SK-N-SH treated with all-trans-retinoic acid at 6 μM for 48 hours (cell line): ENCODE measurements around the gene CNTROB.

ENCODE experiments used
- CSDC2 ChIP-seq: fragments of 250-450 bp; sonication (Bioruptor Pico); IDR thresholded peaks from 2 replicates; pipeline ENCODE4 v1.5.0; 2020; ENCODE audit warnings: mild to moderate bottlenecking, moderate library complexity
- OSR1 ChIP-seq: fragments of 250-450 bp; sonication (Bioruptor Pico); IDR thresholded peaks from 2 replicates; pipeline ENCODE4 v1.8.0; 2022; ENCODE audit warnings: moderate library complexity, mild to moderate bottlenecking, inconsistent platforms
- RARB ChIP-seq: fragments of 250-450 bp; sonication (Bioruptor Pico); IDR thresholded peaks from 2 replicates; pipeline ENCODE4 v1.8.0; 2021; ENCODE audit warnings: mild to moderate bottlenecking, moderate library complexity
- SNAI2 ChIP-seq: fragments of 250-450 bp; sonication (Bioruptor Pico); IDR thresholded peaks from 2 replicates; pipeline ENCODE4 v1.5.0; 2020; ENCODE audit warnings: mild to moderate bottlenecking, moderate library complexity
- TOX ChIP-seq: fragments of 250-450 bp; sonication (Bioruptor Pico); IDR thresholded peaks from 2 replicates; pipeline ENCODE4 v1.8.0; 2021; ENCODE audit warnings: mild to moderate bottlenecking, moderate library complexity, borderline replicate concordance
- ZFP3 ChIP-seq: fragments of 250-450 bp; sonication (Bioruptor Pico); IDR thresholded peaks from 2 replicates; pipeline ENCODE4 v1.5.0; 2020; ENCODE audit warnings: mild to moderate bottlenecking, moderate library complexity
- ZFP30 ChIP-seq: fragments of 450-650 bp; formaldehyde crosslinking; IDR thresholded peaks from 2 replicates; pipeline ENCODE4 v1.5.0; 2022; ENCODE audit warnings: mild to moderate bottlenecking, moderate library complexity
- ZNF70 ChIP-seq: fragments of 450-650 bp; formaldehyde crosslinking; IDR thresholded peaks from 2 replicates; pipeline ENCODE4 v1.5.0; 2020; ENCODE audit warnings: mild to moderate bottlenecking, moderate library complexity
- TF ChIP-seq, protein P1 (sequence below): fragments of 250-450 bp; sonication (Bioruptor Pico); IDR thresholded peaks from 2 replicates; pipeline ENCODE4 v1.8.0; 2020; ENCODE audit warnings: mild to moderate bottlenecking, moderate library complexity, borderline replicate concordance
- TF ChIP-seq, protein P2 (sequence below): fragments of 250-450 bp; sonication (Bioruptor Pico); IDR thresholded peaks from 2 replicates; pipeline ENCODE4 v1.5.1; 2020; ENCODE audit warnings: low read depth, mild to moderate bottlenecking, moderate library complexity
- TF ChIP-seq, protein P3 (sequence below): fragments of 250-450 bp; sonication (Bioruptor Pico); IDR thresholded peaks from 2 replicates; pipeline ENCODE4 v1.5.1; 2021; ENCODE audit warnings: mild to moderate bottlenecking, moderate library complexity

DNA sequence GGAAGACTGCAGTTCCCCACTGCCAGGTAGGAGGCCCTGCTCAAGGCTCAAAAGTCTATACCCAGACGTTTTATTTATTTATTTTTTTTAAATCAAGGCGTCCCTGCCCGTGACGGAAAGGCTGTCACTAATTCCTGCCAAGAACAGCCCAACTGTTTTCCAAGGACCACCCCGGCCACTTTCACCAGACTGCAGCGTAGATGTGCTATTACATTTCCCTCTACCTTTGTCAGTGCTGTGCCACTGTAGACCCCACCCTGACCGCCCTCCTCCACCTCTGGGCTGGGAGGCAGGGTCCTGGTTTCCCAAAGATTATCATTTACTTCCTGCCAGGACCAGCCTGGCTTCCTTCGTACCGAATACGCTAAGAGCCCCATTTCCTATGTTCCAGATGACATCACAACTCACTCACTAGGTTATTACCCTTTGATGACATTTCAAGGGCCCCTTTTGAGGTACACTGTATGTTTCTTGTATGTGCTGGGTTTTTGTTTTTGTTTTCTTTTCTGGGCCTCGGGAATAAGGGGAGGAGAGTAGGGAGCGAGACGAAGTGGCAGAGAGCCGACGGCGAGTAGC is 9.6 kb upstream of the CNTROB start:
- TF ChIP-seq, protein P1, sequence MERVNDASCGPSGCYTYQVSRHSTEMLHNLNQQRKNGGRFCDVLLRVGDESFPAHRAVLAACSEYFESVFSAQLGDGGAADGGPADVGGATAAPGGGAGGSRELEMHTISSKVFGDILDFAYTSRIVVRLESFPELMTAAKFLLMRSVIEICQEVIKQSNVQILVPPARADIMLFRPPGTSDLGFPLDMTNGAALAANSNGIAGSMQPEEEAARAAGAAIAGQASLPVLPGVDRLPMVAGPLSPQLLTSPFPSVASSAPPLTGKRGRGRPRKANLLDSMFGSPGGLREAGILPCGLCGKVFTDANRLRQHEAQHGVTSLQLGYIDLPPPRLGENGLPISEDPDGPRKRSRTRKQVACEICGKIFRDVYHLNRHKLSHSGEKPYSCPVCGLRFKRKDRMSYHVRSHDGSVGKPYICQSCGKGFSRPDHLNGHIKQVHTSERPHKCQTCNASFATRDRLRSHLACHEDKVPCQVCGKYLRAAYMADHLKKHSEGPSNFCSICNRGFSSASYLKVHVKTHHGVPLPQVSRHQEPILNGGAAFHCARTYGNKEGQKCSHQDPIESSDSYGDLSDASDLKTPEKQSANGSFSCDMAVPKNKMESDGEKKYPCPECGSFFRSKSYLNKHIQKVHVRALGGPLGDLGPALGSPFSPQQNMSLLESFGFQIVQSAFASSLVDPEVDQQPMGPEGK (CRISPR knock-in tag) = no peak
- TF ChIP-seq ZNF70 (CRISPR knock-in tag) = no peak
- TF ChIP-seq, protein P2, sequence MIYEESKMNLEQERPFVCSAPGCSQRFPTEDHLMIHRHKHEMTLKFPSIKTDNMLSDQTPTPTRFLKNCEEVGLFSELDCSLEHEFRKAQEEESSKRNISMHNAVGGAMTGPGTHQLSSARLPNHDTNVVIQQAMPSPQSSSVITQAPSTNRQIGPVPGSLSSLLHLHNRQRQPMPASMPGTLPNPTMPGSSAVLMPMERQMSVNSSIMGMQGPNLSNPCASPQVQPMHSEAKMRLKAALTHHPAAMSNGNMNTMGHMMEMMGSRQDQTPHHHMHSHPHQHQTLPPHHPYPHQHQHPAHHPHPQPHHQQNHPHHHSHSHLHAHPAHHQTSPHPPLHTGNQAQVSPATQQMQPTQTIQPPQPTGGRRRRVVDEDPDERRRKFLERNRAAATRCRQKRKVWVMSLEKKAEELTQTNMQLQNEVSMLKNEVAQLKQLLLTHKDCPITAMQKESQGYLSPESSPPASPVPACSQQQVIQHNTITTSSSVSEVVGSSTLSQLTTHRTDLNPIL = no peak
- no peak for TF ChIP-seq TOX (CRISPR knock-in tag)
- no peak for TF ChIP-seq ZFP30 (CRISPR knock-in tag)
- no peak for TF ChIP-seq OSR1 (CRISPR knock-in tag)
- TF ChIP-seq SNAI2 (CRISPR knock-in tag) = no peak
- TF ChIP-seq ZFP3 (CRISPR knock-in tag) = no peak
- TF ChIP-seq CSDC2 = no peak
- TF ChIP-seq, protein P3, sequence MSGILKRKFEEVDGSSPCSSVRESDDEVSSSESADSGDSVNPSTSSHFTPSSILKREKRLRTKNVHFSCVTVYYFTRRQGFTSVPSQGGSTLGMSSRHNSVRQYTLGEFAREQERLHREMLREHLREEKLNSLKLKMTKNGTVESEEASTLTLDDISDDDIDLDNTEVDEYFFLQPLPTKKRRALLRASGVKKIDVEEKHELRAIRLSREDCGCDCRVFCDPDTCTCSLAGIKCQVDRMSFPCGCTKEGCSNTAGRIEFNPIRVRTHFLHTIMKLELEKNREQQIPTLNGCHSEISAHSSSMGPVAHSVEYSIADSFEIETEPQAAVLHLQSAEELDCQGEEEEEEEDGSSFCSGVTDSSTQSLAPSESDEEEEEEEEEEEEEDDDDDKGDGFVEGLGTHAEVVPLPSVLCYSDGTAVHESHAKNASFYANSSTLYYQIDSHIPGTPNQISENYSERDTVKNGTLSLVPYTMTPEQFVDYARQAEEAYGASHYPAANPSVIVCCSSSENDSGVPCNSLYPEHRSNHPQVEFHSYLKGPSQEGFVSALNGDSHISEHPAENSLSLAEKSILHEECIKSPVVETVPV (CRISPR knock-in tag) = no peak
- TF ChIP-seq RARB = no peak
